ENCODE results near the gene KPNA4. TPM values are rescaled to one million over a fixed set of nuclear protein-coding genes. Genes with fewer than 3 reads are reported as not detected.
"Not testable (repeated sequence)": the region's sequence is repeated elsewhere in the genome, so short reads cannot be mapped to it uniquely, and the experiment has no call there.

Gene KPNA4
- total RNA-seq, 2 experiments from 2014 or later = 36.7 to 46.3 TPM

DNA sequence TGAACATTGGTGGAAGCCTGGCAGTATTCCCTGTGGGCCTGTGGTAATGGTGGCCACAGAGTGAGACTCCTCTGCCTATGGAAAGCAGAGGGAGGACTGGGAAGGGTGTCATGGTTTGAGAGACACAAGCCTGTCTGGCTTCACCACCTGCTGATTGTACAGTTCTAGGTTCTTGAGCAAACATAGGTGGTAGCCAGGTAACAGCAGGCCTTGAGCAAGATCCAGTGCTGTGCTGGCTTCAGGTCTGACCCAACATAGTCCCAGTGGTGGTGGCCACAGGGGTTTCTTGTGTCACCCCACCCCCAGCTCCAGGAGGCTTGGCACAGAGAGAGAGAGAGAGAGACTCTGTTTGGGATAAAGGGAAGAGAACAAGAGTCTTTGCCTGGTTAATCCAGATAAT is 22.7 kb upstream of the KPNA4 start:
- no peak for DNase-seq
- ATAC-seq = no peak
- Mint-ChIP-seq H3K36me3 (ENCODE audit: low read depth) (no peaks in the 10 kb centered on the region), H3K9me3 (ENCODE audit: insufficient read depth) (no peaks in the 10 kb centered on the region), H3K4me3 (no peak overlapping the region), H3K4me1 (ENCODE audit: low read depth) (no peaks in the 10 kb centered on the region), H3K27me3 (ENCODE audit: low read depth) (peaks cover 32% of the 10 kb centered on the region), H3K27ac (no peak overlapping the region)
- ChIA-PET CTCF (no interaction called here), POLR2A (no interaction called here)

DNA sequence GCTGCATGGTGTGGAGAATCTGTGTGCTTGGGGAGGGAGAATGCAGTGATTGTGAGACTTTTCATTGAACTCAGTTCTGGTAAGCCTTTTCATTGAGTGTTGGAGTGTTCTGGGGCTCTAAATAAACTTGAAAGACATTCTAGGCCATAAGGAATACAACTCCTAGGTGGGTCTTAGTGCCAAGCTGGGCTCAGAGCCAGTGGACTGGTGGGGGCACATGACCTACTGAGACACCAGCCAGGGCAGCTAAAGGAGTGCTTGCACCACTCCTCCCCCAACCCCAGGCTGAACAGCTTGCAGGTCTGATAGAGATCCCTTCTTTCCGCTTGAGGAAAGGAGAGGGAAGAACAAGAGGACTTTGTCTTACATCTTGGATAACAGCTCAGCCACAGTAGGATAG is 21.7 kb upstream of the KPNA4 start:
- Mint-ChIP-seq H3K27me3 (ENCODE audit: low read depth) (peaks cover 30% of the 10 kb centered on the region), H3K36me3 (ENCODE audit: low read depth) (no peaks in the 10 kb centered on the region), H3K27ac (no peak overlapping the region), H3K4me3 (no peak overlapping the region), H3K4me1 (ENCODE audit: low read depth) (no peaks in the 10 kb centered on the region), H3K9me3 (ENCODE audit: insufficient read depth) (no peaks in the 10 kb centered on the region)
- ATAC-seq (no peak), DNase-seq (no peak)
- POLR2A ChIA-PET = interaction anchor here (0.7 kb wide), 1 partner anchor 1326 kb away, joined by 3 read pairs; no protein-coding TSS in a partner anchor
- CTCF ChIA-PET = no interaction called here

GRCh38 chr3:160586679-160587078 is 21.3 kb upstream of the KPNA4 start:
- no peak for DNase-seq

DNA sequence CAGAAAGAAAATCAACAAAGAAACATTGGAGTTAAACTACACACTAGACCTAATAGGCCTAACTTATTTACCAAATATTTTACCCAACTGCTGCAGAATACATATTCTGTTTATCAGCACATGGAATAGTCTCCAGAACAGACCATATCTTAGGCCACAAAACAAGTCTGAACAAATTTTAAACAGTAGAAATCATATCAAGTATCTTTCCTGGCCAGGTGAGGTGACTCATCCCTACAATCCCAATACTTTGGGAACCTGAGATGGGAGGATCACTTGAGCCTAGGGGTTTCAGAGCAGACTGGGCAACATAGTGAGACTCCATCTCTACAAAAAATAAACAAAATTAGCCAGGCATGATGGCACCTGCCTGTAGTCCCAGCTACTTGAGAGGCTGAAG is 18.1 kb upstream of the KPNA4 start:
- ChIA-PET CTCF (no interaction called here), POLR2A (no interaction called here)
- Mint-ChIP-seq H3K36me3 (ENCODE audit: low read depth) (no peaks in the 10 kb centered on the region), H3K27ac (no peak overlapping the region), H3K4me1 (ENCODE audit: low read depth) (no peaks in the 10 kb centered on the region), H3K27me3 (ENCODE audit: low read depth) (peaks cover 22% of the 10 kb centered on the region), H3K9me3 (ENCODE audit: insufficient read depth) (no peaks in the 10 kb centered on the region), H3K4me3 (no peak overlapping the region)
- no peak for DNase-seq
- no peak for ATAC-seq

More at GRCh38 chr3:160586679-160587078, 21.3 kb upstream of the KPNA4 start:
- no peaks in the 10 kb centered on the region for H3K4me1 Mint-ChIP-seq (ENCODE audit: low read depth)
- POLR2A ChIA-PET = no interaction called here
- no peak overlapping the region for H3K27ac Mint-ChIP-seq
- H3K27me3 Mint-ChIP-seq (ENCODE audit: low read depth) = peaks cover 32% of the 10 kb centered on the region
- ATAC-seq = no peak
- H3K9me3 Mint-ChIP-seq (ENCODE audit: insufficient read depth) = no peaks in the 10 kb centered on the region
- H3K4me3 Mint-ChIP-seq = no peak overlapping the region
- H3K36me3 Mint-ChIP-seq (ENCODE audit: low read depth) = no peaks in the 10 kb centered on the region
- CTCF ChIA-PET = no interaction called here

GRCh38 chr3:160580938-160581337 is 15.6 kb upstream of the KPNA4 start:
- Mint-ChIP-seq H3K36me3 (ENCODE audit: low read depth) (no peaks in the 10 kb centered on the region), H3K9me3 (ENCODE audit: insufficient read depth) (no peaks in the 10 kb centered on the region), H3K4me1 (ENCODE audit: low read depth) (no peaks in the 10 kb centered on the region), H3K27ac (no peak overlapping the region), H3K4me3 (no peak overlapping the region), H3K27me3 (ENCODE audit: low read depth) (peaks cover 22% of the 10 kb centered on the region)
- ChIA-PET CTCF (no interaction called here), POLR2A (no interaction called here)
- ATAC-seq (no peak), DNase-seq (no peak)

DNA sequence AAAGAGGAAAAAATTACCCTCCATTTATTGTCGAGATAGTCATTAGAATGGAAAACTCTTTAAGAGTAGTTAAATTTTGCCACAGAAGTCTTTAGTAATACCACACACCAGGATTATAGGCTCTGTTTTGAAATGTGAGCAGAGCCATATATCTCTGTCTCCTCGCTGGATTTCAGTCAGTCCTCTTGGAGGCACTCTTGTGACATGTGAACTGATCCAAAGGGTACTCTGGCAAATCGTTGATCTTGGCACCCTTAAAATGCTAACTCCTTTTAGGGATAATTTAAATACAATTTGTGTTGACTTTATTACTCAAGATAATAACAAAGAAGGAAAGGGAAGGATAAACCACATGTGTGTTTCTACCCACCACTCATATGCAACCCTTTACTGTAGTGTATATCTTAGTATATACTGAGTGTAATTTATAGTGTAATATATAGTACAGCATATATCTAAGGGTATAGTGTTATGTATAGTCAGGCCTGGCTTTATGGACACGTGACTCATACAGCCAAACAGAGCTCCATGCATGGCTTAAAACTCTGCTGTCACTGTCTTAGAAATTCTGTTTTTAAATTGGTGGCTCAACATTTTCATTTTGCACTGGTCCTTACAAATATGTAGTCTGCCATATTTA is 12.3 kb upstream of the KPNA4 start:
- POLR2A ChIA-PET = no interaction called here
- Mint-ChIP-seq H3K27me3 (ENCODE audit: low read depth) (peaks cover 20% of the 10 kb centered on the region), H3K4me3 (no peak overlapping the region), H3K36me3 (ENCODE audit: low read depth) (no peaks in the 10 kb centered on the region), H3K9me3 (ENCODE audit: insufficient read depth) (no peaks in the 10 kb centered on the region), H3K4me1 (ENCODE audit: low read depth) (no peaks in the 10 kb centered on the region), H3K27ac (no peak overlapping the region)
- CTCF ChIA-PET = no interaction called here
- DNase-seq = no peak
- ATAC-seq = no peak

- POLR2A ChIA-PET = no interaction called here
- Mint-ChIP-seq H3K27me3 (ENCODE audit: low read depth) (peaks cover 20% of the 10 kb centered on the region), H3K27ac (no peak overlapping the region), H3K36me3 (ENCODE audit: low read depth) (no peaks in the 10 kb centered on the region), H3K9me3 (ENCODE audit: insufficient read depth) (no peaks in the 10 kb centered on the region), H3K4me1 (ENCODE audit: low read depth) (no peaks in the 10 kb centered on the region), H3K4me3 (no peak overlapping the region)
- CTCF ChIA-PET = no interaction called here
- ATAC-seq (no peak), DNase-seq (no peak)
Observed at GRCh38 chr3:160577093-160577492, 11.7 kb upstream of the KPNA4 start.

GRCh38 chr3:160576621-160577020 is 11.2 kb upstream of the KPNA4 start:
- H3K4me3 Mint-ChIP-seq = no peak overlapping the region
- H3K4me1 Mint-ChIP-seq (ENCODE audit: low read depth) = no peaks in the 10 kb centered on the region
- H3K27me3 Mint-ChIP-seq (ENCODE audit: low read depth) = peaks cover 17% of the 10 kb centered on the region
- no peak overlapping the region for H3K27ac Mint-ChIP-seq
- ChIA-PET CTCF (no interaction called here), POLR2A (no interaction called here)
- H3K36me3 Mint-ChIP-seq (ENCODE audit: low read depth) = no peaks in the 10 kb centered on the region
- ATAC-seq = no peak
- H3K9me3 Mint-ChIP-seq (ENCODE audit: insufficient read depth) = no peaks in the 10 kb centered on the region
- DNase-seq = no peak

GRCh38 chr3:160575589-160575988 is 10.2 kb upstream of the KPNA4 start:
- CTCF ChIA-PET = no interaction called here
- Mint-ChIP-seq H3K9me3 (ENCODE audit: insufficient read depth) (no peaks in the 10 kb centered on the region), H3K4me1 (ENCODE audit: low read depth) (no peaks in the 10 kb centered on the region), H3K27ac (no peak overlapping the region), H3K27me3 (ENCODE audit: low read depth) (peaks cover 11% of the 10 kb centered on the region), H3K36me3 (ENCODE audit: low read depth) (no peaks in the 10 kb centered on the region), H3K4me3 (no peak overlapping the region)
- DNase-seq (no peak), ATAC-seq (no peak)
- POLR2A ChIA-PET = no interaction called here

- H3K27me3 Mint-ChIP-seq (ENCODE audit: low read depth) = peaks cover 9% of the 10 kb centered on the region
- no peak overlapping the region for H3K27ac Mint-ChIP-seq
- no peak for DNase-seq
- H3K4me1 Mint-ChIP-seq (ENCODE audit: low read depth) = peaks cover under 1% of the 10 kb centered on the region
- ChIA-PET POLR2A (no interaction called here), CTCF (no interaction called here)
- no peaks in the 10 kb centered on the region for H3K9me3 Mint-ChIP-seq (ENCODE audit: insufficient read depth)
- no peaks in the 10 kb centered on the region for H3K36me3 Mint-ChIP-seq (ENCODE audit: low read depth)
- no peak overlapping the region for H3K4me3 Mint-ChIP-seq
- no peak for ATAC-seq
Observed at GRCh38 chr3:160574636-160575035, 9.3 kb upstream of the KPNA4 start.

DNA sequence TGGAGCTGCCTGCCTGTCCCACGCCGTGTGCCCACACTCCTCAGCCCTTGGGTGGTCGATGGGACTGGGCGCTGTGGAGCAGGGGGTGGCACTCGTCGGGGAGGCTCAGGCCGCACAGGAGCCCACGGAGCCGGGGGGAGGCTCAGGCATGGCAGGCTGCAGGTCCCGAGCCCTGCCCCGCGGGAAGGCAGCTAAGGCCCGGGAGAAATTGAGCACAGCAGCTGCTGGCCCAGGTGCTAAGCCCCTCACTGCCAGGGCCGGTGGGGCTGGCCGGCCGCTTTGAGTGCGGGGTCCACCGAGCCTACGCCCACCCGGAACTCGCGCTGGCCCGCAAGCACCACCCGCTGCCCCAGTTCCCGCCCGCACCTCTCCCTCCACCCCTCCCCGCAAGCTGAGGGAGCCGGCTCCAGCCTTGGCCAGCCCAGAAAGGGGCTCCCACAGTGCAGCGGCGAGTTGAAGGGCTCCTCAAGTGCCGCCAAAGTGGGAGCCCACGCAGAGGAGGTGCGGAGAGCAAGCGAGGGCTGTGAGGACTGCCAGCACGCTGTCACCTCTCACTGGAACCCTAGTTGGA is 8.7 kb upstream of the KPNA4 start:
- CTCF ChIA-PET = interaction anchor here (0.5 kb wide), 1 partner anchor 98 kb away, joined by 3 read pairs; no protein-coding TSS in a partner anchor
- H3K4me1 Mint-ChIP-seq (ENCODE audit: low read depth); H3K27ac Mint-ChIP-seq; H3K27me3 Mint-ChIP-seq (ENCODE audit: low read depth); H3K4me3 Mint-ChIP-seq; H3K36me3 Mint-ChIP-seq (ENCODE audit: low read depth); H3K9me3 Mint-ChIP-seq (ENCODE audit: insufficient read depth); DNase-seq; ATAC-seq: not testable (repeated sequence)
- POLR2A ChIA-PET = interaction anchor here (0.6 kb wide), 1 partner anchor 98 kb away, joined by 3 read pairs; no protein-coding TSS in a partner anchor

DNA sequence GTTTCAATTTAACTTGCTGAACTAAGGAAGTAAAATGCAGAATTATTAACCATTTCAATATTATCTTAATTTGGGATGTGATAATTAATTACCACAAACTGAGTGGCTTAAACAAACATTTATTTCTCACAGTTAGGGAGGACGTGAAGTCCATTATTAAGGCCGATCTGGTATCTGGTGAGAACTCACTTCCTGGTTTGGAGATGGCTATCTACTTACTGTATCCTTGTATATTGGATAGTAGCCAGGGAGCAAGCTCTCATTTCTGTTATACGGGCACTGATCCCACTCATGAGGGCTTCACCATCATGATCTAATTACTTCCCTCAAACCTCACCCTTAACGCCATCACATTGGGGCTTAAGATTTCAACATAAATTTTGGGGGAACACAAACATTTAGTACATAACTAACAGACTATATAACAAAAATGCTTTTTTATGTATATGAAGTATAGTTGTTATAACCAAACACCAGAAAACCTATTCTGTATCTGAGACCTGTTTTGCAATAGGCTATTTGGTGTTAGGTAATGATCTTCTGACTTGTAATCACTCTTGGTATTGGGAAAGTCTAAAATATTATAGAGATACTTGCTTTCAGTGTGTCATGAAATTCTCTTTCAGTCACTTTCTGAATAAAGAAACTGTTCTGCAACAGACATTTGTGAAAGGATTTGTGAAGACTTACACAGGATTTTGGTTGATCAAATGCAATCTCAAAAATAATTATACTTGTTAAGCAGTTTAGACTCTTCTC is 4.7 kb upstream of the KPNA4 start:
- H3K27ac Mint-ChIP-seq = no peak overlapping the region
- H3K4me3 Mint-ChIP-seq = no peak overlapping the region
- DNase-seq = no peak
- peaks cover 21% of the 10 kb centered on the region for H3K36me3 Mint-ChIP-seq (ENCODE audit: low read depth)
- ChIA-PET CTCF (interaction anchor here (1.3 kb wide), 1 partner anchor 371 kb away, joined by 5 read pairs; no protein-coding TSS in a partner anchor), POLR2A (no interaction called here)
- H3K27me3 Mint-ChIP-seq (ENCODE audit: low read depth) = no peaks in the 10 kb centered on the region
- H3K9me3 Mint-ChIP-seq (ENCODE audit: insufficient read depth) = no peaks in the 10 kb centered on the region
- peaks cover 33% of the 10 kb centered on the region for H3K4me1 Mint-ChIP-seq (ENCODE audit: low read depth)
- ATAC-seq = no peak

All from activated CD8-positive, alpha-beta T cell treated with anti-CD3 and anti-CD28 coated beads, Interleukin-2, amount 10 ng/mL, durations not matched to agents 7 days and 5 days (primary cell).